SKM-1 treated with dmso at 0.1 percent for 144 hours (cell line): ENCODE measurements around the gene C19orf38.
"Not testable (repeated sequence)": the region's sequence is repeated elsewhere in the genome, so short reads cannot be mapped to it uniquely, and the experiment has no call there.

Experiments
- DNase-seq: peaks from one replicate; lab custom pipeline; 2025; ENCODE audit not compliant: unreplicated experiment; lab: John Stamatoyannopoulos, UW

Gene C19orf38

GRCh38 chr19:10820173-10820572, 28.0 kb upstream of the C19orf38 start:
- no peak for DNase-seq

GRCh38 chr19:10823690-10824089, 24.5 kb upstream of the C19orf38 start:
- no peak for DNase-seq

- no peak for DNase-seq
Measured at GRCh38 chr19:10826231-10826630, 22.0 kb upstream of the C19orf38 start.

- no peak for DNase-seq
Measured at GRCh38 chr19:10826846-10827245, 21.4 kb upstream of the C19orf38 start.

- no peak for DNase-seq
Measured at GRCh38 chr19:10828981-10829821, 19.0 kb upstream of the C19orf38 start.

- no peak for DNase-seq
Measured at GRCh38 chr19:10829967-10830366, 18.2 kb upstream of the C19orf38 start.

- no peak for DNase-seq
Measured at GRCh38 chr19:10830370-10830769, 17.8 kb upstream of the C19orf38 start.

- no peak for DNase-seq
Measured at GRCh38 chr19:10830931-10831779, 17.1 kb upstream of the C19orf38 start.

- DNase-seq = no peak
Measured at GRCh38 chr19:10831987-10832938, 16.0 kb upstream of the C19orf38 start.

GRCh38 chr19:10832939-10833296, 15.3 kb upstream of the C19orf38 start:
- DNase-seq = no peak

GRCh38 chr19:10835089-10835753, 13.0 kb upstream of the C19orf38 start:
- no peak for DNase-seq

- DNase-seq = peak; percentile 99
Measured at GRCh38 chr19:10835754-10836478, 12.3 kb upstream of the C19orf38 start, which contains the start of gene TMED1. TSS of gene TMED1 (minus strand) at chr19:10836212. CDS start at chr19:10836191, 21 bp downstream.

- DNase-seq = peak; percentile 85
Measured at GRCh38 chr19:10836479-10837330, 11.5 kb upstream of the C19orf38 start.

GRCh38 chr19:10837649-10838048, 10.6 kb upstream of the C19orf38 start:
- not testable (repeated sequence) for DNase-seq

- no peak for DNase-seq
Measured at GRCh38 chr19:10838377-10838776, 9.8 kb upstream of the C19orf38 start.

GRCh38 chr19:10839114-10840050, 8.8 kb upstream of the C19orf38 start:
- no peak for DNase-seq

GRCh38 chr19:10842788-10843187, 5.4 kb upstream of the C19orf38 start:
- DNase-seq = no peak
